ENCODE data around the gene SH3PXD2B. TPM values are rescaled to one million over a fixed set of nuclear protein-coding genes. Genes with fewer than 3 reads are reported as not detected.

The SH3PXD2B gene
- total and polyA plus RNA-seq, 2 experiments from 2014 or later = 15.2 to 19.8 TPM

DNA sequence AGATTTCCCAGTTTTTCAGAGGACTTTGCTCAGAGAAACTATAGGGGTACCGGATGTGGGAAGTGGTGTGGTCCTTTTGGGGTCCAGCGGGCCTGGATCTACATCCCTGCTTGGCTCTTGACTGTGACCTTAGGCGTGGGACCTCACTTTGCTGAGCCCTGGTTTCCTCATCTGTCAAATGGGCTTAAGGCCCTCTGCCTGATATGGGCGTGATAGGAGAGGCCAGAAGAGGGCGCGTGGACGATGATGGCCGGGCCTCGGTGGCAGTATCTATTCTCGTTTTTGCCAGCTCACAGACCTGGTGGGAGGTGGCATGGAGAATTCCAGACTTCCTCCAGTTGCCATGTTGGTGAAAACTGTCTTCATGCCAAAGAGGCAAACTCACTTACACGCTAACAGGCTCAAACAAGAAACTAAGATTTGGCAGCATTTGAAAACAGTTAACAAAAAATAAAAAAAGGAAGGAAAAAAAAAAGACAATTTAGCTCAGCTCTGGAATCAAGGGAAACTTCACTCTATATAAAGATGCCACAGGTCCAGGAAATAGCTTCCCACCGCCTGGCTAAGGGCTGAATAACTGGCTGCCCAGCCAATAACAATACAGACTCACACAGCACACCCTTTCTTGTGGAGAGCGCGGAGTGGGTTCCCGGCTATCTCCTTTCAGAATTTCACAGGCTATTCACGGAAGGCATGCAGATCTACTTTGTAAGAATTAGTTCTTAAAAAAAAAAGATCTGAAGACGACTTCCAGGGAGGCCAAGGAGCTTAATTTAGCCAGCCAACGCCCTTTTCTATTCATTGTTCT lies 1.7 kb downstream of the SH3PXD2B start:
- Histone ChIP-seq H3K9ac (peak overlapping the region; percentile 99), H3K27me3 (replicated peaks; ENCODE audit: insufficient read depth) (no peaks in the 10 kb centered on the region), H3K27ac (peak overlapping the region; percentile 84), H3K4me3 (peak overlapping the region; percentile 99), H3K9me3 (ENCODE audit: low read depth) (no peaks in the 10 kb centered on the region), H3K9me2 (ENCODE audit: insufficient read depth) (no peaks in the 10 kb centered on the region), H3K4me2 (ENCODE audit: unreplicated experiment) (peak overlapping the region; percentile 99), H4K20me1 (ENCODE audit: insufficient read depth) (no peaks in the 10 kb centered on the region), H3F3A (ENCODE audit: insufficient read depth) (peaks cover 35% of the 10 kb centered on the region), H2AFZ (peak overlapping the region; percentile 73), H3K36me3 (ENCODE audit: low read depth) (no peaks in the 10 kb centered on the region), H3K79me2 (ENCODE audit: insufficient read depth) (peaks cover 55% of the 10 kb centered on the region), H3K4me1 (ENCODE audit: insufficient read depth) (peaks cover 29% of the 10 kb centered on the region)
- WGBS, 2 experiments (ENCODE audit: low coverage in 1 of 2, low lambda C conversion rate in 2 of 2, missing lambda C conversion rate in 2 of 2) = 7 to 12% methylated on average over 18 of the region's 18 CpGs
- peak; percentile 89 for DNase-seq
- TF ChIP-seq EZH2phosphoT487 (IDR thresholded peaks at IDR 0.05; ENCODE audit: insufficient read depth, low read depth) (no peak), EZH2 (IDR thresholded peaks at IDR 0.05; ENCODE audit: insufficient read depth, poor library complexity, severe bottlenecking) (no peak)
- in situ Hi-C loops (cut with MboI) = loop anchor here (25.0 kb wide), 1 partner anchor 485 kb away; no protein-coding TSS in a partner anchor

GRCh38 chr5:172451771-172452197 lies 2.5 kb downstream of the SH3PXD2B start:
- Histone ChIP-seq H3K4me2 (ENCODE audit: unreplicated experiment) (peak overlapping the region; percentile 99), H2AFZ (no peak overlapping the region), H4K20me1 (ENCODE audit: insufficient read depth) (no peaks in the 10 kb centered on the region), H3K27me3 (replicated peaks; ENCODE audit: insufficient read depth) (no peaks in the 10 kb centered on the region), H3F3A (ENCODE audit: insufficient read depth) (peaks cover 35% of the 10 kb centered on the region), H3K27ac (peak overlapping the region; percentile 84), H3K4me3 (peak overlapping the region; percentile 99; the same call in 1 of the 2 replicates), H3K36me3 (ENCODE audit: low read depth) (no peaks in the 10 kb centered on the region), H3K9me3 (ENCODE audit: low read depth) (no peaks in the 10 kb centered on the region), H3K4me1 (ENCODE audit: insufficient read depth) (peaks cover 33% of the 10 kb centered on the region), H3K79me2 (ENCODE audit: insufficient read depth) (peaks cover 63% of the 10 kb centered on the region), H3K9ac (peak overlapping the region; percentile 99), H3K9me2 (ENCODE audit: insufficient read depth) (no peaks in the 10 kb centered on the region)
- in situ Hi-C loops (cut with MboI) = loop anchor here (25.0 kb wide), 1 partner anchor 486 kb away; no protein-coding TSS in a partner anchor
- WGBS, 2 experiments (ENCODE audit: low coverage in 1 of 2, low lambda C conversion rate in 2 of 2, missing lambda C conversion rate in 2 of 2) = 18% methylated on average over 3 of the region's 3 CpGs
- TF ChIP-seq EZH2phosphoT487 (IDR thresholded peaks at IDR 0.05; ENCODE audit: insufficient read depth, low read depth) (no peak), EZH2 (IDR thresholded peaks at IDR 0.05; ENCODE audit: insufficient read depth, poor library complexity, severe bottlenecking) (no peak)
- peak; percentile 83 for DNase-seq

GRCh38 chr5:172450861-172451695 lies 3.2 kb downstream of the SH3PXD2B start:
- no peaks in the 10 kb centered on the region for H3K9me3 ChIP-seq (ENCODE audit: low read depth)
- no peaks in the 10 kb centered on the region for H3K9me2 ChIP-seq (ENCODE audit: insufficient read depth)
- H3K27me3 ChIP-seq (replicated peaks; ENCODE audit: insufficient read depth) = no peaks in the 10 kb centered on the region
- no peaks in the 10 kb centered on the region for H3K36me3 ChIP-seq (ENCODE audit: low read depth)
- peaks cover 31% of the 10 kb centered on the region for H3K4me1 ChIP-seq (ENCODE audit: insufficient read depth)
- DNase-seq = peak; percentile 70
- no peak overlapping the region for H3K4me2 ChIP-seq (ENCODE audit: unreplicated experiment)
- H2AFZ ChIP-seq = no peak overlapping the region
- peaks cover 35% of the 10 kb centered on the region for H3F3A ChIP-seq (ENCODE audit: insufficient read depth)
- TF ChIP-seq EZH2 (IDR thresholded peaks at IDR 0.05; ENCODE audit: insufficient read depth, poor library complexity, severe bottlenecking) (no peak), EZH2phosphoT487 (IDR thresholded peaks at IDR 0.05; ENCODE audit: insufficient read depth, low read depth) (no peak)
- H3K79me2 ChIP-seq (ENCODE audit: insufficient read depth) = peaks cover 70% of the 10 kb centered on the region
- H3K27ac ChIP-seq = peak overlapping the region; percentile 84
- H4K20me1 ChIP-seq (ENCODE audit: insufficient read depth) = no peaks in the 10 kb centered on the region
- H3K4me3 ChIP-seq = no peak overlapping the region
- peak overlapping the region; percentile 99 for H3K9ac ChIP-seq
- in situ Hi-C loops (cut with MboI) = loop anchor here (25.0 kb wide), 1 partner anchor 486 kb away; no protein-coding TSS in a partner anchor
- 43 to 44% methylated on average over 7 of the region's 7 CpGs for WGBS, 2 experiments (ENCODE audit: low coverage in 1 of 2, low lambda C conversion rate in 2 of 2, missing lambda C conversion rate in 2 of 2)

GRCh38 chr5:172450453-172450852 lies 3.9 kb downstream of the SH3PXD2B start:
- H3K9me2 ChIP-seq (ENCODE audit: insufficient read depth) = no peaks in the 10 kb centered on the region
- H3K9me3 ChIP-seq (ENCODE audit: low read depth) = no peaks in the 10 kb centered on the region
- H3F3A ChIP-seq (ENCODE audit: insufficient read depth) = peaks cover 34% of the 10 kb centered on the region
- H2AFZ ChIP-seq = no peak overlapping the region
- TF ChIP-seq EZH2phosphoT487 (IDR thresholded peaks at IDR 0.05; ENCODE audit: insufficient read depth, low read depth) = no peak
- no peak for TF ChIP-seq EZH2 (IDR thresholded peaks at IDR 0.05; ENCODE audit: insufficient read depth, poor library complexity, severe bottlenecking)
- no peak for DNase-seq
- no peaks in the 10 kb centered on the region for H3K27me3 ChIP-seq (replicated peaks; ENCODE audit: insufficient read depth)
- H3K36me3 ChIP-seq (ENCODE audit: low read depth) = no peaks in the 10 kb centered on the region
- in situ Hi-C loops (cut with MboI) = loop anchor here (25.0 kb wide), 1 partner anchor 487 kb away; no protein-coding TSS in a partner anchor
- peaks cover 76% of the 10 kb centered on the region for H3K79me2 ChIP-seq (ENCODE audit: insufficient read depth)
- no peak overlapping the region for H3K4me3 ChIP-seq
- H3K9ac ChIP-seq = no peak overlapping the region
- no peak overlapping the region for H3K27ac ChIP-seq
- 54 to 60% methylated on average over 6 of the region's 6 CpGs for WGBS, 2 experiments (ENCODE audit: low coverage in 1 of 2, low lambda C conversion rate in 2 of 2, missing lambda C conversion rate in 2 of 2)
- no peaks in the 10 kb centered on the region for H4K20me1 ChIP-seq (ENCODE audit: insufficient read depth)
- H3K4me2 ChIP-seq (ENCODE audit: unreplicated experiment) = no peak overlapping the region
- H3K4me1 ChIP-seq (ENCODE audit: insufficient read depth) = peaks cover 24% of the 10 kb centered on the region
